ENCODE results near the gene TSSK3.
A peak's percentile ranks its signal among the peaks of the same experiment; 100 is the strongest.

Gene TSSK3

GRCh38 chr1:32330558-32331151, 31.7 kb upstream of the TSSK3 start:
- DNase-seq (ENCODE audit: low read depth): no peak
- TF ChIP-seq CTCF (IDR thresholded peaks at IDR 0.05; ENCODE audit: insufficient read depth, low read depth, low read length, missing control alignments): no peak
- H3K4me3 ChIP-seq (ENCODE audit: low read depth, low read length): no peak overlapping the region

GRCh38 chr1:32331549-32331948, 30.8 kb upstream of the TSSK3 start:
- no peak for DNase-seq (ENCODE audit: low read depth)
- H3K4me3 ChIP-seq (ENCODE audit: low read depth, low read length): no peak overlapping the region
- TF ChIP-seq CTCF (IDR thresholded peaks at IDR 0.05; ENCODE audit: insufficient read depth, low read depth, low read length, missing control alignments): no peak

- no peak for DNase-seq (ENCODE audit: low read depth)
- no peak overlapping the region for H3K4me3 ChIP-seq (ENCODE audit: low read depth, low read length)
- TF ChIP-seq CTCF (IDR thresholded peaks at IDR 0.05; ENCODE audit: insufficient read depth, low read depth, low read length, missing control alignments): no peak
These were observed 29.9 kb upstream of the TSSK3 start for GRCh38 chr1:32332290-32333079.

- DNase-seq (ENCODE audit: low read depth): peak; percentile 47
- TF ChIP-seq CTCF (IDR thresholded peaks at IDR 0.05; ENCODE audit: insufficient read depth, low read depth, low read length, missing control alignments): no peak
- H3K4me3 ChIP-seq (ENCODE audit: low read depth, low read length): peak overlapping the region; percentile 68
These were observed 28.9 kb upstream of the TSSK3 start for GRCh38 chr1:32333251-32333963.

- no peak for DNase-seq (ENCODE audit: low read depth)
- peak overlapping the region; percentile 68 for H3K4me3 ChIP-seq (ENCODE audit: low read depth, low read length)
- TF ChIP-seq CTCF (IDR thresholded peaks at IDR 0.05; ENCODE audit: insufficient read depth, low read depth, low read length, missing control alignments): no peak
These were observed 28.0 kb upstream of the TSSK3 start for GRCh38 chr1:32334274-32334861.

- TF ChIP-seq CTCF (IDR thresholded peaks at IDR 0.05; ENCODE audit: insufficient read depth, low read depth, low read length, missing control alignments): peak; percentile 78
- DNase-seq (ENCODE audit: low read depth): peak; percentile 72
- peak overlapping the region; percentile 68 for H3K4me3 ChIP-seq (ENCODE audit: low read depth, low read length)
These were observed 27.3 kb upstream of the TSSK3 start for GRCh38 chr1:32334864-32335534.
